Mucosa of descending colon (tissue), 3 donors: Measurements from ENCODE around the gene INTS6. TPM values are rescaled to one million over a fixed set of nuclear protein-coding genes. Genes with fewer than 3 reads are reported as not detected.

Experiments used
- ATAC-seq: fragments of 200-7000 bp; cut with Tn5 transposase; one replicate; pipeline ENCODE4 v1.9.1; 2020; ENCODE audit warnings: mild to moderate bottlenecking, moderate library complexity
- DNase-seq, 3 donors: peaks; one replicate each; pipeline ENCODE4 v3.0.0-alpha.2; 2020
- H3K36me3 ChIP-seq: fragments of 200-600 bp; one replicate; pipeline ENCODE4 v1.8.0; 2021; ENCODE audit warnings: low read depth, mild to moderate bottlenecking
- H3K4me1 ChIP-seq: fragments of 200-600 bp; one replicate; pipeline ENCODE4 v1.8.0; 2021; ENCODE audit warnings: low read depth, mild to moderate bottlenecking
- H3K4me3 ChIP-seq: fragments of 200-600 bp; one replicate; pipeline ENCODE4 v1.8.0; 2021; ENCODE audit warnings: mild to moderate bottlenecking
- H3K9me3 ChIP-seq: fragments of 200-600 bp; one replicate; pipeline ENCODE4 v1.8.0; 2021; ENCODE audit warnings: mild to moderate bottlenecking
- intact Hi-C, 2 donors: fragments of 100-400 bp; cut with DNase I in 1 of 2; cut with micrococcal nuclease in 1 of 2; formaldehyde crosslinking; loops; one replicate each; pipeline versions ENCODE4 v1.11.0 to v1.11.1; 2022; cut with DNase I, micrococcal nuclease
- total RNA-seq, 3 donors: library from RNA; stranded (reverse); fragmentation: NEBNext Ultra II Directional in 2 of 3; extraction: Animal tissue kit (Norgen Biotek cat#: 25700) in 2 of 3; gene quantifications; one replicate each; pipeline versions ENCODE4 v1.2.1 to v1.2.4, GENCODE V29; 2021 to 2023
- TF ChIP-seq, protein P1 (sequence below): fragments of 200-600 bp; IDR thresholded peaks from one replicate; pipeline ENCODE4 v1.8.0; 2022; ENCODE audit warnings: antibody characterized with exemption, mild to moderate bottlenecking
- donor health status: DM: no; HTN: no; CAD: no; lungs with moderate emphysema.
- donor health status: DM: no; HTN: no; CAD: no.
- donor health status: DM: no; HTN: yes; CAD: no.

The INTS6 gene
- total RNA-seq, 3 donors from 2014 or later: 32.0 to 38.4 (median 36.3) TPM

DNA sequence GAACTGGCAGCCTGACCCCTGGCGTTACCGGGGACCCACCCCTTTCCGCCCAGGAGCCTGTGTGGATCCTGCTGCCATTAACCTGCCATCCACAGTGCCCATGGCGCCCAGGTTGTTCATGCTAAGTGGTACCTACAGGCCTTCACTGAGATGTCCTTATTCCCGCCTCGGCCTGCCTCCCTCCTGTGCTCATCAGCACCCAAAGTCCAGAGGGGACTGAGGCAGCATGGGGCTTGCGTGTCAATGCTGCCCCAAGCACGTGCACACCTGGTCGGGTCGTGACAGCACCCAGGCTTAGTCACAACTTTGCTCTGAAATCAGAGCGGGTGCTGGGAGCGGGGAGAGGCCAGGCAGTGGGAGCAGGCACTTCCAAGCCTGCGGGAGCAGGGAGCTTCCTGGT, 3.7 kb upstream of the INTS6 start:
- TF ChIP-seq, protein P1, sequence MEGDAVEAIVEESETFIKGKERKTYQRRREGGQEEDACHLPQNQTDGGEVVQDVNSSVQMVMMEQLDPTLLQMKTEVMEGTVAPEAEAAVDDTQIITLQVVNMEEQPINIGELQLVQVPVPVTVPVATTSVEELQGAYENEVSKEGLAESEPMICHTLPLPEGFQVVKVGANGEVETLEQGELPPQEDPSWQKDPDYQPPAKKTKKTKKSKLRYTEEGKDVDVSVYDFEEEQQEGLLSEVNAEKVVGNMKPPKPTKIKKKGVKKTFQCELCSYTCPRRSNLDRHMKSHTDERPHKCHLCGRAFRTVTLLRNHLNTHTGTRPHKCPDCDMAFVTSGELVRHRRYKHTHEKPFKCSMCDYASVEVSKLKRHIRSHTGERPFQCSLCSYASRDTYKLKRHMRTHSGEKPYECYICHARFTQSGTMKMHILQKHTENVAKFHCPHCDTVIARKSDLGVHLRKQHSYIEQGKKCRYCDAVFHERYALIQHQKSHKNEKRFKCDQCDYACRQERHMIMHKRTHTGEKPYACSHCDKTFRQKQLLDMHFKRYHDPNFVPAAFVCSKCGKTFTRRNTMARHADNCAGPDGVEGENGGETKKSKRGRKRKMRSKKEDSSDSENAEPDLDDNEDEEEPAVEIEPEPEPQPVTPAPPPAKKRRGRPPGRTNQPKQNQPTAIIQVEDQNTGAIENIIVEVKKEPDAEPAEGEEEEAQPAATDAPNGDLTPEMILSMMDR: no peak
- intact Hi-C loops: loop anchor here (10.0 kb wide), 1 partner anchor 128 kb away; the partner anchor contains the start of gene WDFY2 (in 2 of the 2)
- Histone ChIP-seq H3K4me3 (no peak overlapping the region), H3K4me1 (peaks cover 9% of the 10 kb centered on the region), H3K9me3 (no peaks in the 10 kb centered on the region), H3K36me3 (no peaks in the 10 kb centered on the region)
- DNase-seq (no peak), ATAC-seq (no peak)

DNA sequence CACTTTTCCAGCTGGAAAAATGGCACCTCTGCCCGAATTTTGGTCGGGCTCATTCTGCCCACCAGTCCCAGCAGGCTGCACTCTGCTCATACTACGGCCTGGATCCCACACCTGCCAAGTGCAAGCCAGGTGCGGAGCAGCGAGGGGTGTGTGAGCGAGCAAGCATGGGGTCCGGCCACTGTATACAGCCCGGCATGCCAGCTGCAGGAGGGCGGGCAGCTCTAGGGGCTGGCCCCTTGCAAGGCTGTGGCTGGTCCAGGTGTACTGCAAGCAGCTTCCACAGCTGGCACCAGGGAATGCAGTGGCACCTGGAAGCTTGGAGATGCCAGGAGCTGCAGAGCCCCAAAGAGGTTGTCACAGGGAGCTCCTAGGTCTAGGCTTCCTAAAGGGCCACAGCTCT, 2.7 kb upstream of the INTS6 start:
- DNase-seq (peak in 2 of 3 donors; percentile 34 to 56), ATAC-seq (no peak)
- H3K36me3 ChIP-seq: no peaks in the 10 kb centered on the region
- TF ChIP-seq, protein P1: no peak
- intact Hi-C loops: loop anchor here (10.0 kb wide), 1 partner anchor 129 kb away; the partner anchor contains the start of gene WDFY2 (in 2 of the 2)
- H3K4me3 ChIP-seq: no peak overlapping the region
- no peaks in the 10 kb centered on the region for H3K9me3 ChIP-seq
- peaks cover 11% of the 10 kb centered on the region for H3K4me1 ChIP-seq

- TF ChIP-seq, protein P1: no peak
- Histone ChIP-seq H3K4me3 (peak overlapping the region; percentile 36), H3K36me3 (no peaks in the 10 kb centered on the region), H3K9me3 (no peaks in the 10 kb centered on the region), H3K4me1 (peaks cover 13% of the 10 kb centered on the region)
- DNase-seq: peak in 2 of 3 donors; percentile 51 to 52
- ATAC-seq: no peak
- intact Hi-C loops: loop anchor here (10.0 kb wide), 1 partner anchor 131 kb away; the partner anchor contains the start of gene WDFY2 (in 2 of the 2)
Observed at GRCh38 chr13:51453959-51454703, 1.3 kb upstream of the INTS6 start.

DNA sequence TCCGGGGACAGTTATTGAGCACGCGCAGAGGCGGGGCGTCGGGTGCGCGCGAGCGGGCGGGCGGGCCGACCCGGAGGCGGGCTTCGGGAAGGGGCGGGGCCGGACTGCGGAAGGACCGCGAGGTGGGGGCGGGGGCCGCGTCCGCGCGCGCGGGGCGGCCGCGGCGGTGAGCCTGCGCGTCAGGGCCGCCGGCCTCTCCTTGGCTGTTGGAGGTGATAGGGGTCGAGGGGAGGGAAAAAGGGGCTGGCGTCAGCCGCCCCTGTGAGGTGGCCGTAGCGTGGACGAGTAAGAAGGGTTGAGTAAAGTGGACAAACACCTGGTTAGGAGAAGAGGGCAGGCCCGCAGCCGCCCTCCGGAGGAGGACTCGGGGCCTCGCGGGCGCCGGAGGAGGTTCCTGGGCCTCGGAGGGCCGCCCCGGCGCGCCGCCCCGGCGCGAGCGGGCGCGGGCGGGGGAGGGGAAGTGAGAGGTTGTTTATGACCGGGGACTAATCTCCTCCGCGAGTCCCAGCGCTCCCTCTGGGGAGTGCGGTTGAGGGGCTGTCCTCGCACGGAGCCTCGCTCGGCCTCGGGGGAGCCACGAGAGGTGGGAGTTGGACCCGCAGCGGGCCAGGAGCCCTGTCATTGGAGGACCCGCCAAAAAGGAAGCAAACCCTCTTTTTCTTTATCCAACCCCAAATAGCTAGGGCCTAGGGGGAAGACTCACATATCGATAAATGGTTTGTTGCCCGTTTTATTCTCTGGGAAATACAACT, 547 bp upstream of the INTS6 start:
- Histone ChIP-seq H3K4me3 (peak overlapping the region; percentile 36), H3K4me1 (peaks cover 13% of the 10 kb centered on the region), H3K9me3 (no peaks in the 10 kb centered on the region), H3K36me3 (no peaks in the 10 kb centered on the region)
- TF ChIP-seq, protein P1: no peak
- intact Hi-C loops: loop anchor here (10.0 kb wide), 1 partner anchor 131 kb away; the partner anchor contains the start of gene WDFY2 (in 2 of the 2)
- ATAC-seq (peak; percentile 86), DNase-seq (peak; percentile 87 to 93 (median 92))

DNA sequence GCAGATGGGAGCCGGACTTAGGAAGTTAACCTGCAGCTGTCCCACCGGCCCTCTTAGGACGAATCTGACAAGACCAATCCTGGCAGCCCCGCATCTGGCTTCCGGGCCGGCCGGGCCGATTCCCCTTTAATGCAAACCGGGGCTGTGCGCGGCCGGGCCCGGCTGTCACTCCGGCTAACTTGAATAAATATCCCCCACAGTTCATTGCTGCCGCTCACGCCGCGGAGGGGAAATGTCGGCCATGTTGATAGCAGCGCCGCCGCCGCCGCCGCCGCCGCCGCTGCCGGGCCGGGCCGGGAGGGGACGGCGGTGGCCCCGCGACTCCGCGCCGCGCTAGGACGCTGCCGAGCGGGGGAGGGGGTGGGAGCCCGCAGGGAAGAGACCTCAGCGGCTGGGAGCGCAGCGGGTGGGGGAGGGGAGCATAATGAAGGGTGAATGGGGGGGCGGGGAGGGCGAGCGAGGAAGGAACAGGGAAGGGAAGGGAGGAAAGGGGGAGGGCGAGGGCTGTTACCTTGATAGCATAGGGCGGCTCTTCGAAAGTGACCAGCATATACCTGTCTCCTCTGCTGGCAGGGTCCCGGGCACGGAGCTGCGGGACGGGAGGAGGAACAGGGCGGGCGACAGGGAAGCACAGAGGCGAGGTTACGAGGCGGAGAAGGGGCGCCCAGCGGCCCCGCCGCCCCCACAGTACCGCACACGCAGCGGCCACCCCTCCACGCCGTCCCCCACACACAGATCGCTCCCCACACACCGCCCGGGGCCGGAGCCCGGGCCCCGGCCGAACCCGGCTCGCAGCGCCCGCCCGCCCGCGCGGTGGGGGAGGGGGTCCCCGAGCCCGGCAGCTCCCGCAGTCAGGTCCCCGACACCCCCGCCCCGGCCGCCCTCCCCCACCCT, 1.1 kb downstream of the INTS6 start:
- intact Hi-C loops: loop anchor here (10.0 kb wide), 1 partner anchor 133 kb away; the partner anchor contains the start of gene WDFY2 (in 2 of the 2)

More for the DNA sequence above, 1.1 kb downstream of the INTS6 start:
- Histone ChIP-seq H3K36me3 (no peaks in the 10 kb centered on the region), H3K9me3 (no peaks in the 10 kb centered on the region), H3K4me1 (peaks cover 13% of the 10 kb centered on the region), H3K4me3 (peak overlapping the region; percentile 89)
- TF ChIP-seq, protein P1: no peak
- DNase-seq (peak; percentile 88 to 92 (median 88)), ATAC-seq (peak; percentile 38)
